ENCODE data around the gene SP2.

Gene SP2

DNA sequence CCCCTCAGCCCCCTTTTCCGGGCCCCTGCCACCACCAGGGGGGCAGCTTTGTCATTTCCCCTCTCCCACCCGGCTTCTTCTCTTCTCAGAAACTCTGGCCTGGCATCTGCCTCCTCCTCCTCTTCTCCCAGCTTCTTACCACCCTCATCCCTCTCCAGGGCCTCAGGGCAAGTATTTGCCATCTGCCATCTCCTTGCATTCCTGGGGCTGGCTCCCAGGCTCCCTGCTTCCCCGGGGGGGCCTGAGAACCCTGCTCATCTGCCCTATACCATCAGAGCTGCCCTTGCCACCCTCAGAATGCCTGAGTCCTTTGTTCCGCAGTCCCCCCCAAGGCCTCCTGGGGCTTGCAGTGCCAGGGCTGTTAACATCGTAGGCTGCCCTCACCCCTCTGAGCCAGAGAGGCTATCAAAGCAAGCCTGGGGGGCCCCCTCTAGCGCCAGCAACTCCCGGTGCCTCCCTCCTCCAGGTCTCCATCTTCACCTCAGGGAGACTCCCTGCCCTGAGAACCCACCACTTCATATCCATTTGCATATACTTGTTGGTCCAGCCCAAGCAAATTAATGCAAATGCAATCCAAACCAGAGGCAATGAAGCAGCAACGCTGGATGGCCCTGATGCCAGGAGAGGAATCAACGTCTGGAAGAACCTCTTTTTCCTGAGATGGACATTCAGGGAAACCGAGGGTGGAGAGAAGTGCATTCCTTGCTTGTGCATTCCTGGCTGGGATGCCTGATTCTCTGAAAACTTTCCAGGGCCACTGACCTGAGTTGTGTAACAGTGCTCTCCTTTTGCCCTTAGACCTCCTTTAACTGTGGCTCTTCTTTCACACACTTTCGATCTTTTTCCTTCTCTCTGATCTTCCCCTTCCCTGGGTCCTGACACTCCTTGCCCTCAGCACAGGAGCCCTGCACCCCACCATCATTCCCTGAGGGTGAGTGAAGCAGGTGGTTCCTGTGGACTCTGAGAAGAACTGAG lies 20.7 kb upstream of the SP2 start:
- Histone ChIP-seq H3K27me3 (ENCODE audit: control insufficient read depth in 3 of 3, insufficient read depth in 3 of 3, low read depth in 1 of 3, low read length in 3 of 3) (peaks cover 0 to 91% (median 19%) of the 10 kb centered on the region in 3 experiments), H4K91ac (ENCODE audit: low read depth, low read length, poor library complexity) (no peak overlapping the region), H3K4ac (ENCODE audit: low read length) (no peak overlapping the region), H3K18ac (ENCODE audit: low read length) (peak overlapping the region; percentile 48), H3K27ac (replicated peaks; ENCODE audit: low read length) (no peak overlapping the region), H3K79me1 (ENCODE audit: low read depth, low read length) (no peaks in the 10 kb centered on the region), H2BK15ac (ENCODE audit: low read length) (no peak overlapping the region), H3K36me3 (replicated peaks in 1 of 2; ENCODE audit: control insufficient read depth in 2 of 2, insufficient read depth in 2 of 2, low read length in 2 of 2) (no peaks in the 10 kb centered on the region), H2BK12ac (ENCODE audit: low read length) (no peak overlapping the region), H2BK5ac (ENCODE audit: low read length) (no peak overlapping the region), H3K23ac (ENCODE audit: low read depth, low read length, poor library complexity) (no peak overlapping the region), H3K4me3 (ENCODE audit: low read length in 2 of 2) (no peak overlapping the region), H3K4me1 (ENCODE audit: control insufficient read depth in 2 of 2, insufficient read depth in 1 of 2, low read depth in 1 of 2, low read length in 2 of 2) (peaks cover 0 to 17% of the 10 kb centered on the region in 2 donors), H2AFZ (ENCODE audit: low read length) (no peak overlapping the region), H4K8ac (ENCODE audit: low read depth, low read length) (no peak overlapping the region), H3K4me2 (ENCODE audit: insufficient read depth, low read length, poor library complexity, severe bottlenecking) (no peak overlapping the region), H2BK120ac (ENCODE audit: low read depth, low read length) (no peak overlapping the region), H3K9me3 (replicated peaks in 1 of 2; ENCODE audit: control insufficient read depth in 2 of 2, insufficient read depth in 1 of 2, low read depth in 1 of 2, low read length in 2 of 2) (no peaks in the 10 kb centered on the region), H3K9ac (ENCODE audit: low read depth, low read length, poor library complexity) (peak overlapping the region; percentile 25), H3K14ac (ENCODE audit: low read length) (no peak overlapping the region), H2AK5ac (ENCODE audit: low read depth, low read length) (peak overlapping the region; percentile 81)
- no peak for DNase-seq (ENCODE audit: low spot score)
- WGBS, 2 donors (ENCODE audit: extremely low coverage in 2 of 2, insufficient read length in 2 of 2, insufficient replicate concordance in 1 of 2) = no CpG with 5 or more reads among the region's 11 CpGs

DNA sequence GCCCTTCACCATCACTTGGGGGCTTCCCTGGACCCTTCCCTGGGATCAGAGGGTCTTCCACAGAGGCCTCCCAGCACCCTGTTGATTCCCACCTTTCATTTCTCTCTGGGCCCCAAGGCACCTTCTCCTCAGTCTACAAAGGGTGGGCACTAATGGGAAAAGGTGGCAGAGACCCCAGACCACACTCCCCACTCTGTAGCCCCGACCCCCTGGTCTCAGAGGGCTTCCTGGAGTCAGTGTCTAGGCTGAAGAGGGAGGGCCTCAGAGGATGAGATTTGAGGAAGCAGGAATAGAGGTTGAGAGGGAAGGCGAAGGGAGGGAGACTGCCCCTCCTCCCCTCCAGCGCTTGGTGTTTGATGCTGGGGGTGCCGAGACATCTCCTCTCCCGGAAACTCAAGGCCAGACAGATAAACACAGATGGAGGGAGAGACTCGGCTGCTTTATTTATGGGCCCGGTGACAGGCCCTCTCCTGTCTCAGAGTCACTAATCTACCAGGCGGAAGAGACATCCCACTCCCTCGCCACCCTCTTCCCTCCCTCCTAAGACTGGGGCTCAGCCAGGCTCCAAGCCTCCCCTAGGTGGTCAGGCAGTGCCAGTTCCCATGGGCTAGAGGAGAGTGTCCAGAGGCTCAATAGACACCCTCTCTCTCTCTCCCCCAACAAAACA lies 18.5 kb upstream of the SP2 start:
- DNase-seq (ENCODE audit: low spot score) = no peak
- Histone ChIP-seq H3K4me1 (ENCODE audit: control insufficient read depth in 2 of 2, insufficient read depth in 1 of 2, low read depth in 1 of 2, low read length in 2 of 2) (peaks cover 0 to 16% of the 10 kb centered on the region in 2 donors), H2BK15ac (ENCODE audit: low read length) (no peak overlapping the region), H4K91ac (ENCODE audit: low read depth, low read length, poor library complexity) (no peak overlapping the region), H3K18ac (ENCODE audit: low read length) (no peak overlapping the region), H2AFZ (ENCODE audit: low read length) (no peak overlapping the region), H3K9ac (ENCODE audit: low read depth, low read length, poor library complexity) (no peak overlapping the region), H3K14ac (ENCODE audit: low read length) (no peak overlapping the region), H2BK120ac (ENCODE audit: low read depth, low read length) (no peak overlapping the region), H3K9me3 (replicated peaks in 1 of 2; ENCODE audit: control insufficient read depth in 2 of 2, insufficient read depth in 1 of 2, low read depth in 1 of 2, low read length in 2 of 2) (no peaks in the 10 kb centered on the region), H3K27me3 (ENCODE audit: control insufficient read depth in 3 of 3, insufficient read depth in 3 of 3, low read depth in 1 of 3, low read length in 3 of 3) (peaks cover 0 to 84% (median 13%) of the 10 kb centered on the region in 3 experiments), H3K23ac (ENCODE audit: low read depth, low read length, poor library complexity) (no peak overlapping the region), H3K36me3 (replicated peaks in 1 of 2; ENCODE audit: control insufficient read depth in 2 of 2, insufficient read depth in 2 of 2, low read length in 2 of 2) (no peaks in the 10 kb centered on the region), H2BK5ac (ENCODE audit: low read length) (no peak overlapping the region), H3K4me3 (ENCODE audit: low read length in 2 of 2) (no peak overlapping the region), H3K27ac (replicated peaks; ENCODE audit: low read length) (no peak overlapping the region), H4K8ac (ENCODE audit: low read depth, low read length) (no peak overlapping the region), H2BK12ac (ENCODE audit: low read length) (no peak overlapping the region), H2AK5ac (ENCODE audit: low read depth, low read length) (no peak overlapping the region), H3K4me2 (ENCODE audit: insufficient read depth, low read length, poor library complexity, severe bottlenecking) (no peak overlapping the region), H3K4ac (ENCODE audit: low read length) (no peak overlapping the region), H3K79me1 (ENCODE audit: low read depth, low read length) (no peaks in the 10 kb centered on the region)
- no CpG with 5 or more reads among the region's 9 CpGs for WGBS, 2 donors (ENCODE audit: extremely low coverage in 2 of 2, insufficient read length in 2 of 2, insufficient replicate concordance in 1 of 2)

GRCh38 chr17:47878203-47879027 lies 17.6 kb upstream of the SP2 start:
- WGBS, 2 donors (ENCODE audit: extremely low coverage in 2 of 2, insufficient read length in 2 of 2, insufficient replicate concordance in 1 of 2) = no CpG with 5 or more reads among the region's 10 CpGs
- no peak overlapping the region for H3K4ac ChIP-seq (ENCODE audit: low read length)
- H2AFZ ChIP-seq (ENCODE audit: low read length) = no peak overlapping the region
- no peak overlapping the region for H4K91ac ChIP-seq (ENCODE audit: low read depth, low read length, poor library complexity)
- H3K79me1 ChIP-seq (ENCODE audit: low read depth, low read length) = no peaks in the 10 kb centered on the region
- no peak overlapping the region for H4K8ac ChIP-seq (ENCODE audit: low read depth, low read length)
- no peak overlapping the region for H3K18ac ChIP-seq (ENCODE audit: low read length)
- H2BK120ac ChIP-seq (ENCODE audit: low read depth, low read length) = no peak overlapping the region
- no peak overlapping the region for H2BK12ac ChIP-seq (ENCODE audit: low read length)
- H2BK15ac ChIP-seq (ENCODE audit: low read length) = no peak overlapping the region
- H3K27me3 ChIP-seq (ENCODE audit: control insufficient read depth in 3 of 3, insufficient read depth in 3 of 3, low read depth in 1 of 3, low read length in 3 of 3) = peaks cover 0 to 83% (median 3%) of the 10 kb centered on the region in 3 experiments
- no peak overlapping the region for H2BK5ac ChIP-seq (ENCODE audit: low read length)
- DNase-seq (ENCODE audit: low spot score) = no peak
- no peaks in the 10 kb centered on the region for H3K9me3 ChIP-seq (replicated peaks in 1 of 2; ENCODE audit: control insufficient read depth in 2 of 2, insufficient read depth in 1 of 2, low read depth in 1 of 2, low read length in 2 of 2)
- H2AK5ac ChIP-seq (ENCODE audit: low read depth, low read length) = peak overlapping the region; percentile 64
- H3K4me3 ChIP-seq (ENCODE audit: low read length in 2 of 2) = no peak overlapping the region
- H3K23ac ChIP-seq (ENCODE audit: low read depth, low read length, poor library complexity) = no peak overlapping the region
- peaks cover 0 to 10% of the 10 kb centered on the region in 2 donors for H3K4me1 ChIP-seq (ENCODE audit: control insufficient read depth in 2 of 2, insufficient read depth in 1 of 2, low read depth in 1 of 2, low read length in 2 of 2)
- H3K9ac ChIP-seq (ENCODE audit: low read depth, low read length, poor library complexity) = no peak overlapping the region
- no peak overlapping the region for H3K27ac ChIP-seq (replicated peaks; ENCODE audit: low read length)
- no peaks in the 10 kb centered on the region for H3K36me3 ChIP-seq (replicated peaks in 1 of 2; ENCODE audit: control insufficient read depth in 2 of 2, insufficient read depth in 2 of 2, low read length in 2 of 2)
- H3K14ac ChIP-seq (ENCODE audit: low read length) = no peak overlapping the region
- H3K4me2 ChIP-seq (ENCODE audit: insufficient read depth, low read length, poor library complexity, severe bottlenecking) = no peak overlapping the region
